ENCODE measurements around the gene TMEM132E. TPM values are rescaled to one million over a fixed set of nuclear protein-coding genes. Genes with fewer than 3 reads are reported as not detected.

TMEM132E gene
- total RNA-seq, 2 donors from 2014 or later = not detected

DNA sequence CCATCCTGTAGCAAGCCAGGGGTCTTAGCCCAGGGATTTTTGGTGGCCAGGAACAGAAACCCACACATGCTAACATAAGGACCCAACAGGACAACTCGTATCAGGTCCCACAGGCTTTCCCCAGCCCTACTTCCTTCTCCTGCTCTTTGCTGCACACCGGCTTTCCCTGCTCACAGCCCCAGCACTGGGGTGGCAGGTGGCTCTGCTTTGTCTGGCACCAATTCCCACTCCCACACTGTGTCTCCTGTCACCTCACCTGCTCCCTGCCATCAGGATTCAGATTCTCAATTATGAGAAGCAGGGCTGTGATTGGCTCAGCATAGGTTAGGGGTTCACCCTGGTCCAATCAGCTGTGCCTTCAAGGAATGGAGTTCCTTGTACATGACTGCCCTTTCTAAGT is 94.1 kb downstream of the TMEM132E start:
- no peak for DNase-seq
- Histone ChIP-seq H3K36me3 (replicated peaks in 1 of 2; ENCODE audit: insufficient read depth in 1 of 2, low read depth in 2 of 2) (no peaks in the 10 kb centered on the region), H3K4me3 (no peak overlapping the region), H3K27me3 (no peaks in the 10 kb centered on the region), H3K27ac (no peak overlapping the region), H3K9me3 (no peaks in the 10 kb centered on the region), H3K4me1 (no peaks in the 10 kb centered on the region)
- no peak for ATAC-seq
- TF ChIP-seq, protein P1, sequence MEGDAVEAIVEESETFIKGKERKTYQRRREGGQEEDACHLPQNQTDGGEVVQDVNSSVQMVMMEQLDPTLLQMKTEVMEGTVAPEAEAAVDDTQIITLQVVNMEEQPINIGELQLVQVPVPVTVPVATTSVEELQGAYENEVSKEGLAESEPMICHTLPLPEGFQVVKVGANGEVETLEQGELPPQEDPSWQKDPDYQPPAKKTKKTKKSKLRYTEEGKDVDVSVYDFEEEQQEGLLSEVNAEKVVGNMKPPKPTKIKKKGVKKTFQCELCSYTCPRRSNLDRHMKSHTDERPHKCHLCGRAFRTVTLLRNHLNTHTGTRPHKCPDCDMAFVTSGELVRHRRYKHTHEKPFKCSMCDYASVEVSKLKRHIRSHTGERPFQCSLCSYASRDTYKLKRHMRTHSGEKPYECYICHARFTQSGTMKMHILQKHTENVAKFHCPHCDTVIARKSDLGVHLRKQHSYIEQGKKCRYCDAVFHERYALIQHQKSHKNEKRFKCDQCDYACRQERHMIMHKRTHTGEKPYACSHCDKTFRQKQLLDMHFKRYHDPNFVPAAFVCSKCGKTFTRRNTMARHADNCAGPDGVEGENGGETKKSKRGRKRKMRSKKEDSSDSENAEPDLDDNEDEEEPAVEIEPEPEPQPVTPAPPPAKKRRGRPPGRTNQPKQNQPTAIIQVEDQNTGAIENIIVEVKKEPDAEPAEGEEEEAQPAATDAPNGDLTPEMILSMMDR (IDR thresholded peaks at IDR 0.05) = no peak
- TF ChIP-seq POLR2A (IDR thresholded peaks at IDR 0.05) = no peak
- intact Hi-C loops (cut with DNase I) = no loop called here
- WGBS, 2 donors = 71 to 80% methylated on average over 2 of the region's 2 CpGs

DNA sequence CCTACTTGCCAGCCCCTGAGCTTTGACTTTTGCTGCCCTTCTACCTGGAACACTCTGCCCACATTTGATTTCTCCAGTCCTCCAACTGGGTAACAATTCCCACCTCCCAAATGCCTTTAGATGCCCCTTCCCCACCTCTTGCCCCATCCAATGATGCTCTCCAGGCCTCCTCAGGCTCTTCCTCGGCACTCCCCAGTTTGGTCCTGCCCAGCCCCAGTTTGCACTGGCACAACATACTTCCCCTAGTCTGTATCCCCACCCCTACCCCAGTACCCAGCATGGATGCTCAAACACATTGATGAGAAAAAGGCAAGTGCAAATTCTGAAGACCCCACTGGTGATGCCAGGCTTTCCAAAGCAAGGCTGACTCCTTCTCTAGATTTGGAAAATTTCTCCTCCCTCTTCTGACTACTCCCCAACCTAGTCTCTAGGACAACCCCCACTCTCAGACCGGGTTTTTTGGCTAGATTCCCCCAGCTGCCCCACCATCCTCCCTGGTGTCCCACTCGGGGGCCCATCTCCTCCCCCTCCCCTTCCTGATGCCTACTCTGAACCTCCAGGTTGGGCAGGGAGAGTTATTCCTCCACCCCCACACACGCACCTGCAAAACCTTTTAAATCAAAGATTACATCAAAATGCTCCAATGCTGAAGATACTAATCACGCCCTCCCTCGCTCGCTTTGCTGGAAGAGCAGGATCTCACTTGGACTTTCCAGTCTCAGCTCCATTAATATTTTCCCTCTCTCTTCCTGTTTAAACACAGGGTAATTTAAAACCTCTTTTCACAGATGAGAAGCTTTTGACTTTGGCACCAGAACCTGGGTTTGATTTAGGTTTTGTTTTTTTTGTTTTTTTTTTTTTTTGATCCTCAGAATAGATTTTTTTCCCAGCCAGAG is 94.9 kb downstream of the TMEM132E start:
- TF ChIP-seq POLR2A (IDR thresholded peaks at IDR 0.05) = no peak
- TF ChIP-seq, protein P1 (IDR thresholded peaks at IDR 0.05) = no peak
- H3K27me3 ChIP-seq = no peaks in the 10 kb centered on the region
- no peak overlapping the region for H3K27ac ChIP-seq
- H3K36me3 ChIP-seq (replicated peaks in 1 of 2; ENCODE audit: insufficient read depth in 1 of 2, low read depth in 2 of 2) = no peaks in the 10 kb centered on the region
- H3K4me1 ChIP-seq = no peaks in the 10 kb centered on the region
- intact Hi-C loops (cut with DNase I) = no loop called here
- WGBS, 2 donors = 49 to 56% methylated on average over 7 of the region's 7 CpGs
- H3K4me3 ChIP-seq = no peak overlapping the region
- DNase-seq (no peak), ATAC-seq (no peak)
- no peaks in the 10 kb centered on the region for H3K9me3 ChIP-seq

- Histone ChIP-seq H3K9me3 (no peaks in the 10 kb centered on the region), H3K36me3 (replicated peaks in 1 of 2; ENCODE audit: insufficient read depth in 1 of 2, low read depth in 2 of 2) (no peaks in the 10 kb centered on the region), H3K27ac (no peak overlapping the region), H3K4me1 (no peaks in the 10 kb centered on the region), H3K27me3 (no peaks in the 10 kb centered on the region), H3K4me3 (no peak overlapping the region)
- DNase-seq = no peak
- intact Hi-C loops (cut with DNase I) = no loop called here
- ATAC-seq = no peak
- TF ChIP-seq, protein P1 (IDR thresholded peaks at IDR 0.05) = no peak
- no peak for TF ChIP-seq POLR2A (IDR thresholded peaks at IDR 0.05)
Observed at GRCh38 chr17:34675143-34675542, 95.8 kb downstream of the TMEM132E start.

- ATAC-seq (no peak), DNase-seq (no peak)
- Histone ChIP-seq H3K4me3 (no peak overlapping the region), H3K4me1 (no peaks in the 10 kb centered on the region), H3K36me3 (replicated peaks in 1 of 2; ENCODE audit: insufficient read depth in 1 of 2, low read depth in 2 of 2) (no peaks in the 10 kb centered on the region), H3K27ac (no peak overlapping the region), H3K27me3 (no peaks in the 10 kb centered on the region), H3K9me3 (no peaks in the 10 kb centered on the region)
- WGBS, 2 donors = 59 to 91% methylated on average over 2 of the region's 2 CpGs
- intact Hi-C loops (cut with DNase I) = no loop called here
- TF ChIP-seq, protein P1 (IDR thresholded peaks at IDR 0.05) = no peak
- TF ChIP-seq POLR2A (IDR thresholded peaks at IDR 0.05) = no peak
Observed at GRCh38 chr17:34675605-34676004, 96.2 kb downstream of the TMEM132E start.

DNA sequence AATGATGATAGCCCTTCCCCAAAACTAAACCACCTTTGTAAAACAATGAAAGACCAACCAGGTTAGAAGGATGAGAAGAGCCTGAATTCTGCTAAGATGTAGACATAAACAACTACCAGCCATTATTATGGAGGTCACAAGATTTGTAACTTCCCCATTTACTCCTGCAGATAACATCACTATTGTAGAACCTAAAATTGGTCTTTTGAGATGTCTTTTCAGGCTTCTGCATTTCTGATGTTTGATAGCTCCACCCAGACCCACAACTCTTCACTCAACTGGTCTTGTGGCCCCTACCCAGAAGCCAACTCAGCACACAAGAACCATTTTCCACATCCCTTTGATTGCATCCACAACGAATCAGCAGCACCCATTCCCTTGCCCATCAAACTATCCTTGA is 100.8 kb downstream of the TMEM132E start:
- Histone ChIP-seq H3K27ac (no peak overlapping the region), H3K27me3 (no peaks in the 10 kb centered on the region), H3K4me3 (no peak overlapping the region), H3K4me1 (no peaks in the 10 kb centered on the region), H3K9me3 (no peaks in the 10 kb centered on the region), H3K36me3 (replicated peaks in 1 of 2; ENCODE audit: insufficient read depth in 1 of 2, low read depth in 2 of 2) (no peaks in the 10 kb centered on the region)
- DNase-seq (no peak), ATAC-seq (no peak)
- TF ChIP-seq POLR2A (IDR thresholded peaks at IDR 0.05) = no peak
- TF ChIP-seq, protein P1 (IDR thresholded peaks at IDR 0.05) = no peak
- WGBS, 2 donors = 38 to 50% methylated on average over 1 of the region's 1 CpG
- intact Hi-C loops (cut with DNase I) = no loop called here
